ENCODE data around the gene PLXNA2. TPM values are rescaled to one million over a fixed set of nuclear protein-coding genes. Genes with fewer than 3 reads are reported as not detected.

The PLXNA2 gene
- total RNA-seq, 1 donor from 2014 or later = 17.7 TPM

- H3K9ac ChIP-seq (ENCODE audit: low read length) = no peak overlapping the region
- no peak overlapping the region for H3K4me3 Mint-ChIP-seq (ENCODE audit: unreplicated experiment)
- H3K4me2 ChIP-seq (ENCODE audit: low read length) = no peak overlapping the region
- TF ChIP-seq EZH2 (IDR thresholded peaks at IDR 0.05; ENCODE audit: insufficient read depth, low read length) = no peak
- TF ChIP-seq CTCF (IDR thresholded peaks at IDR 0.05; ENCODE audit: insufficient read depth, low read depth, low read length) = no peak
- H3K27me3 Mint-ChIP-seq (ENCODE audit: low read depth, unreplicated experiment) = peaks cover 44% of the 10 kb centered on the region
- FAIRE-seq (no peak), DNase-seq (ENCODE audit: low read depth) (peak; percentile 19)
- H3K9me3 ChIP-seq (ENCODE audit: insufficient read depth, low read depth, low read length) = no peaks in the 10 kb centered on the region
- no peak overlapping the region for H2AFZ ChIP-seq (ENCODE audit: low read depth, low read length)
- no peaks in the 10 kb centered on the region for H3K79me2 ChIP-seq (ENCODE audit: insufficient read depth, low read length)
- no peaks in the 10 kb centered on the region for H3K4me1 ChIP-seq (ENCODE audit: insufficient read depth, low read length)
- H3K27me3 ChIP-seq (ENCODE audit: insufficient read depth, low read length) = peaks cover 48% of the 10 kb centered on the region
- peaks cover 28% of the 10 kb centered on the region for H3K4me1 Mint-ChIP-seq (ENCODE audit: low read depth, unreplicated experiment)
- H3K36me3 Mint-ChIP-seq (ENCODE audit: low read depth, unreplicated experiment) = no peaks in the 10 kb centered on the region
- H4K20me1 ChIP-seq (ENCODE audit: insufficient read depth, low read length) = no peaks in the 10 kb centered on the region
- no peak overlapping the region for H3K27ac ChIP-seq (ENCODE audit: low read depth, low read length)
- no peaks in the 10 kb centered on the region for H3K9me3 Mint-ChIP-seq (ENCODE audit: unreplicated experiment)
- no peak overlapping the region for H3K4me3 ChIP-seq (ENCODE audit: insufficient read depth, low read depth, low read length)
- H3K27ac Mint-ChIP-seq (ENCODE audit: unreplicated experiment) = peak overlapping the region; percentile 55
- H3K36me3 ChIP-seq (ENCODE audit: insufficient read depth, low read length) = no peaks in the 10 kb centered on the region
Observed at GRCh38 chr1:208270651-208271141, 26.5 kb upstream of the PLXNA2 start.

GRCh38 chr1:208269338-208269666 lies 25.1 kb upstream of the PLXNA2 start:
- H2AFZ ChIP-seq (ENCODE audit: low read depth, low read length) = no peak overlapping the region
- no peak overlapping the region for H3K4me3 Mint-ChIP-seq (ENCODE audit: unreplicated experiment)
- no peak overlapping the region for H3K27ac ChIP-seq (ENCODE audit: low read depth, low read length)
- H3K27me3 ChIP-seq (ENCODE audit: insufficient read depth, low read length) = peaks cover 48% of the 10 kb centered on the region
- peaks cover 30% of the 10 kb centered on the region for H3K4me1 Mint-ChIP-seq (ENCODE audit: low read depth, unreplicated experiment)
- TF ChIP-seq CTCF (IDR thresholded peaks at IDR 0.05; ENCODE audit: insufficient read depth, low read depth, low read length) (no peak), EZH2 (IDR thresholded peaks at IDR 0.05; ENCODE audit: insufficient read depth, low read length) (no peak)
- no peaks in the 10 kb centered on the region for H4K20me1 ChIP-seq (ENCODE audit: insufficient read depth, low read length)
- no peaks in the 10 kb centered on the region for H3K9me3 Mint-ChIP-seq (ENCODE audit: unreplicated experiment)
- no peaks in the 10 kb centered on the region for H3K36me3 Mint-ChIP-seq (ENCODE audit: low read depth, unreplicated experiment)
- H3K4me1 ChIP-seq (ENCODE audit: insufficient read depth, low read length) = no peaks in the 10 kb centered on the region
- peaks cover 37% of the 10 kb centered on the region for H3K27me3 Mint-ChIP-seq (ENCODE audit: low read depth, unreplicated experiment)
- H3K36me3 ChIP-seq (ENCODE audit: insufficient read depth, low read length) = no peaks in the 10 kb centered on the region
- no peaks in the 10 kb centered on the region for H3K9me3 ChIP-seq (ENCODE audit: insufficient read depth, low read depth, low read length)
- no peak for FAIRE-seq
- H3K27ac Mint-ChIP-seq (ENCODE audit: unreplicated experiment) = no peak overlapping the region
- H3K79me2 ChIP-seq (ENCODE audit: insufficient read depth, low read length) = no peaks in the 10 kb centered on the region
- no peak overlapping the region for H3K4me3 ChIP-seq (ENCODE audit: insufficient read depth, low read depth, low read length)
- H3K4me2 ChIP-seq (ENCODE audit: low read length) = no peak overlapping the region
- no peak for DNase-seq (ENCODE audit: low read depth)
- H3K9ac ChIP-seq (ENCODE audit: low read length) = no peak overlapping the region

GRCh38 chr1:208268541-208269337 lies 24.6 kb upstream of the PLXNA2 start:
- H3K27ac ChIP-seq (ENCODE audit: low read depth, low read length) = no peak overlapping the region
- DNase-seq (ENCODE audit: low read depth) (no peak), FAIRE-seq (no peak)
- H3K36me3 ChIP-seq (ENCODE audit: insufficient read depth, low read length) = no peaks in the 10 kb centered on the region
- no peak overlapping the region for H2AFZ ChIP-seq (ENCODE audit: low read depth, low read length)
- no peak overlapping the region for H3K9ac ChIP-seq (ENCODE audit: low read length)
- no peaks in the 10 kb centered on the region for H4K20me1 ChIP-seq (ENCODE audit: insufficient read depth, low read length)
- Mint-ChIP-seq H3K4me3 (ENCODE audit: unreplicated experiment) (no peak overlapping the region), H3K36me3 (ENCODE audit: low read depth, unreplicated experiment) (no peaks in the 10 kb centered on the region), H3K4me1 (ENCODE audit: low read depth, unreplicated experiment) (peaks cover 30% of the 10 kb centered on the region), H3K9me3 (ENCODE audit: unreplicated experiment) (no peaks in the 10 kb centered on the region), H3K27me3 (ENCODE audit: low read depth, unreplicated experiment) (peaks cover 37% of the 10 kb centered on the region), H3K27ac (ENCODE audit: unreplicated experiment) (no peak overlapping the region)
- no peaks in the 10 kb centered on the region for H3K79me2 ChIP-seq (ENCODE audit: insufficient read depth, low read length)
- H3K4me1 ChIP-seq (ENCODE audit: insufficient read depth, low read length) = no peaks in the 10 kb centered on the region
- no peak overlapping the region for H3K4me2 ChIP-seq (ENCODE audit: low read length)
- H3K4me3 ChIP-seq (ENCODE audit: insufficient read depth, low read depth, low read length) = no peak overlapping the region
- TF ChIP-seq EZH2 (IDR thresholded peaks at IDR 0.05; ENCODE audit: insufficient read depth, low read length) (no peak), CTCF (IDR thresholded peaks at IDR 0.05; ENCODE audit: insufficient read depth, low read depth, low read length) (no peak)
- peaks cover 48% of the 10 kb centered on the region for H3K27me3 ChIP-seq (ENCODE audit: insufficient read depth, low read length)
- H3K9me3 ChIP-seq (ENCODE audit: insufficient read depth, low read depth, low read length) = no peaks in the 10 kb centered on the region

Data from astrocyte (in vitro differentiated cells and primary cell).